Lower leg skin (tissue), 3 donors: ENCODE data around the gene KATNAL2.
"Not testable (repeated sequence)": the region's sequence is repeated elsewhere in the genome, so short reads cannot be mapped to it uniquely, and the experiment has no call there.

Experiments
- CTCF ChIP-seq, 3 donors: fragments of 450-650 bp; IDR thresholded peaks; one replicate each; pipeline ENCODE4 v1.5.1; 2016; ENCODE audit warnings: antibody characterized with exemption in 3 of 3, mild to moderate bottlenecking in 3 of 3, moderate library complexity in 2 of 3
- POLR2A ChIP-seq, 2 donors: fragments of 450-650 bp; IDR thresholded peaks; one replicate each; pipeline ENCODE4 v1.6.1; 2016 to 2017; ENCODE audit warnings: antibody characterized with exemption in 2 of 2, mild to moderate bottlenecking in 1 of 2, moderate library complexity in 1 of 2

- TF ChIP-seq CTCF, POLR2A (IDR thresholded peaks at IDR 0.05): not testable (repeated sequence)
Measured at GRCh38 chr18:47029684-47030353, 112.4 kb downstream of the KATNAL2 start.
